Measurements from ENCODE around the gene SIDT1. TPM values are rescaled to one million over a fixed set of nuclear protein-coding genes. Genes with fewer than 3 reads are reported as not detected.

The SIDT1 gene
- total and polyA plus RNA-seq, 2 donors (not counting 1 experiment from before 2014, with no cell fraction given): 0.01 TPM; not detected in 1

- no peak overlapping the region for H3K9ac ChIP-seq (ENCODE audit: insufficient read depth, low read length)
- DNase-seq (ENCODE audit: low read depth in 2 of 2): no peak
- no peaks in the 10 kb centered on the region for H3K79me2 ChIP-seq (ENCODE audit: control insufficient read depth, insufficient read depth, low read length)
- no peak overlapping the region for H3K27ac ChIP-seq (ENCODE audit: insufficient read depth, low read length)
- TF ChIP-seq CTCF (conservative IDR thresholded peaks at IDR 0.05 in 1 of 2, IDR thresholded peaks at IDR 0.05 in 1 of 2; ENCODE audit: low read depth in 1 of 2, low read length in 2 of 2): no peak
- TF ChIP-seq EZH2 (IDR thresholded peaks at IDR 0.05; ENCODE audit: low read length, missing control alignments): no peak
- H3K9me3 ChIP-seq (ENCODE audit: control insufficient read depth, insufficient read depth, low read depth, low read length): no peaks in the 10 kb centered on the region
- no peak overlapping the region for H3K4me2 ChIP-seq (ENCODE audit: extremely low read depth, insufficient read depth, low read length)
- H2AFZ ChIP-seq (ENCODE audit: low read length): no peak overlapping the region
- H3K4me1 ChIP-seq (ENCODE audit: control insufficient read depth, extremely low read depth, insufficient read depth, low read length): no peaks in the 10 kb centered on the region
- H4K20me1 ChIP-seq (ENCODE audit: control insufficient read depth, extremely low read depth, insufficient read depth, low read length): no peaks in the 10 kb centered on the region
- H3K27me3 ChIP-seq (ENCODE audit: control insufficient read depth, insufficient read depth, low read length): peaks cover 3% of the 10 kb centered on the region
- no peaks in the 10 kb centered on the region for H3K36me3 ChIP-seq (ENCODE audit: control insufficient read depth, insufficient read depth, low read length)
- peak overlapping the region in 1 of 4 experiments; percentile 36 for H3K4me3 ChIP-seq (replicated peaks in 1 of 4; ENCODE audit: control extremely low read depth in 1 of 4, insufficient read depth in 1 of 4, low read depth in 3 of 4, low read length in 4 of 4)
Measured at GRCh38 chr3:113623811-113624210, 91.5 kb downstream of the SIDT1 start.

GRCh38 chr3:113625834-113626233 is 93.5 kb downstream of the SIDT1 start:
- Histone ChIP-seq H3K9me3 (ENCODE audit: control insufficient read depth, insufficient read depth, low read depth, low read length) (no peaks in the 10 kb centered on the region), H3K4me1 (ENCODE audit: control insufficient read depth, extremely low read depth, insufficient read depth, low read length) (no peaks in the 10 kb centered on the region), H3K36me3 (ENCODE audit: control insufficient read depth, insufficient read depth, low read length) (no peaks in the 10 kb centered on the region), H3K27ac (ENCODE audit: insufficient read depth, low read length) (no peak overlapping the region), H3K4me2 (ENCODE audit: extremely low read depth, insufficient read depth, low read length) (no peak overlapping the region), H3K9ac (ENCODE audit: insufficient read depth, low read length) (no peak overlapping the region), H3K79me2 (ENCODE audit: control insufficient read depth, insufficient read depth, low read length) (no peaks in the 10 kb centered on the region), H3K4me3 (replicated peaks in 1 of 4; ENCODE audit: control extremely low read depth in 1 of 4, insufficient read depth in 1 of 4, low read depth in 3 of 4, low read length in 4 of 4) (no peak overlapping the region), H4K20me1 (ENCODE audit: control insufficient read depth, extremely low read depth, insufficient read depth, low read length) (no peaks in the 10 kb centered on the region), H2AFZ (ENCODE audit: low read length) (no peak overlapping the region), H3K27me3 (ENCODE audit: control insufficient read depth, insufficient read depth, low read length) (peaks cover 13% of the 10 kb centered on the region)
- TF ChIP-seq EZH2 (IDR thresholded peaks at IDR 0.05; ENCODE audit: low read length, missing control alignments) (no peak), CTCF (conservative IDR thresholded peaks at IDR 0.05 in 1 of 2, IDR thresholded peaks at IDR 0.05 in 1 of 2; ENCODE audit: low read depth in 1 of 2, low read length in 2 of 2) (no peak)
- no peak for DNase-seq (ENCODE audit: low read depth in 2 of 2)

- H3K4me2 ChIP-seq (ENCODE audit: extremely low read depth, insufficient read depth, low read length): no peak overlapping the region
- H3K4me3 ChIP-seq (replicated peaks in 1 of 4; ENCODE audit: control extremely low read depth in 1 of 4, insufficient read depth in 1 of 4, low read depth in 3 of 4, low read length in 4 of 4): peak overlapping the region in 1 of 4 experiments; percentile 15
- H3K9ac ChIP-seq (ENCODE audit: insufficient read depth, low read length): no peak overlapping the region
- no peaks in the 10 kb centered on the region for H3K4me1 ChIP-seq (ENCODE audit: control insufficient read depth, extremely low read depth, insufficient read depth, low read length)
- H4K20me1 ChIP-seq (ENCODE audit: control insufficient read depth, extremely low read depth, insufficient read depth, low read length): no peaks in the 10 kb centered on the region
- DNase-seq (ENCODE audit: low read depth in 2 of 2): peak; percentile 57 to 74
- no peak overlapping the region for H2AFZ ChIP-seq (ENCODE audit: low read length)
- peaks cover 13% of the 10 kb centered on the region for H3K27me3 ChIP-seq (ENCODE audit: control insufficient read depth, insufficient read depth, low read length)
- no peaks in the 10 kb centered on the region for H3K79me2 ChIP-seq (ENCODE audit: control insufficient read depth, insufficient read depth, low read length)
- H3K36me3 ChIP-seq (ENCODE audit: control insufficient read depth, insufficient read depth, low read length): no peaks in the 10 kb centered on the region
- H3K27ac ChIP-seq (ENCODE audit: insufficient read depth, low read length): no peak overlapping the region
- TF ChIP-seq EZH2 (IDR thresholded peaks at IDR 0.05; ENCODE audit: low read length, missing control alignments): no peak
- peak; percentile 98 to 99 for TF ChIP-seq CTCF (conservative IDR thresholded peaks at IDR 0.05 in 1 of 2, IDR thresholded peaks at IDR 0.05 in 1 of 2; ENCODE audit: low read depth in 1 of 2, low read length in 2 of 2)
- H3K9me3 ChIP-seq (ENCODE audit: control insufficient read depth, insufficient read depth, low read depth, low read length): no peaks in the 10 kb centered on the region
Measured at GRCh38 chr3:113626503-113627371, 94.4 kb downstream of the SIDT1 start.

Measured in fibroblast of lung (primary cell).